Activated CD8-positive, alpha-beta memory T cell treated with anti-CD3 and anti-CD28 coated beads, Interleukin-2, amount 50 U/mL, for 4 hours (primary cell): ENCODE results near the gene CFTR.
"Not testable (repeated sequence)": the region's sequence is repeated elsewhere in the genome, so short reads cannot be mapped to it uniquely, and the experiment has no call there.

Experiments used
- DNase-seq: peaks from one replicate; pipeline ENCODE4 v3.0.0-alpha.2; 2020

CFTR gene

DNA sequence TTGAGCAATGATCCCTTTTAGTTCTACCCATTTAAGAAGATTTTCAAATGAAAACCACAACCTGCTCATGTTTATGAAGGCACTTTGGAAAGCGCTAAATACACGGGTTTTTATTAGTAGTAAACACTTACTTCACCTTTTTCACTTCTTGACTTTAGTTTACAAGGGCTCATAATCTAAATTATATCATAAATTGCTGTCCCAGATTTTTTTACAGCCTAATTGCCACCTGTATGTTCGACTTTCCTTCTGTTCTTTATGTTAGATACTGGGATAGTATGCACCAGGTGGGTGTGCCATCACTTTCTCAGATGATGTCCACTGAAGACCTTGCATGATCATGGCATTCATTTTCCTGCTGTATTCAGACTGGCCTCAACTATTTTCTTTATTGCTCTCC, 22.5 kb downstream of the CFTR start:
- no peak for DNase-seq

DNA sequence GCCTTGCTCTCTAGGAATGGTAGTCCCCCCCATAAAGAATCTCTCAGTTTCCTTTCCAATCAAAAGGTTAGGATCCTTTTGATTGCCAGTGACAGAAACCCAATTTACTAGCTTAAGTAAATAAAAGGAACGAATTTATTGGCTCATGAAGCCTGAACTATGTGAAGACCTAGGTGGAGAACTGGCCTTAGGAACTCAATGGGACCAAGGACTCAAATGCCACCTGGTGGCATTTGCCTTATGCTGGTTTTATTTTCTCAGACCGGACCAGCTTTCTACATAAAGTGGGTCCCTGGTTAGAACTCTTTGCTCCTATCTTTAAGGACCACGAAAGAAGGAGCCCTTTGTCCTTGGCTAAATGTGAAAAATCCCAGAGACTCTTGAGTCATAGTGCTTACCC, 25.4 kb downstream of the CFTR start:
- DNase-seq: no peak

DNA sequence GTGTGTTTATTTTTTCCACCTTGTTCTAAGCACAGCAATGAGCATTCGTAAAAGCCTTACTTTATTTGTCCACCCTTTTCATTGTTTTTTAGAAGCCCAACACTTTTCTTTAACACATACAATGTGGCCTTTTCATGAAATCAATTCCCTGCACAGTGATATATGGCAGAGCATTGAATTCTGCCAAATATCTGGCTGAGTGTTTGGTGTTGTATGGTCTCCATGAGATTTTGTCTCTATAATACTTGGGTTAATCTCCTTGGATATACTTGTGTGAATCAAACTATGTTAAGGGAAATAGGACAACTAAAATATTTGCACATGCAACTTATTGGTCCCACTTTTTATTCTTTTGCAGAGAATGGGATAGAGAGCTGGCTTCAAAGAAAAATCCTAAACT, 28.9 kb downstream of the CFTR start:
- DNase-seq: no peak

DNA sequence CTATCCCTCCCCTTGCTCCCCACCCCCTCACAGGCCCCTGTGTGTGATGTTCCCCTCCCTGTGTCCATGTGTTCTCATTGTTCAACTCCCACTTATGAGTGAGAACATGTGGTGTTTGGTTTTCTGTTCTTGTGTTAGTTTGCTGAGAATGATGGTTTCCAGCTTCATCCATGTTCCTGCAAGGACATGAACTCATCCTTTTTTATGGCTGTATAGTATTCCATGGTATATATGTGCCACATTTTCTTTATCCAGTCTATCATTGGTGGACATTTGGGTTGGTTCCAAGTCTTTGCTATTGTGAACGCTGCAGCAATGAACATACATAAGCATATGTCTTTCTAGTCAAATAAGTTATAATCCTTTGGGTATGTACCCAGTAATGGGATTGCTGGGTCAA, 37.4 kb downstream of the CFTR start:
- not testable (repeated sequence) for DNase-seq

DNA sequence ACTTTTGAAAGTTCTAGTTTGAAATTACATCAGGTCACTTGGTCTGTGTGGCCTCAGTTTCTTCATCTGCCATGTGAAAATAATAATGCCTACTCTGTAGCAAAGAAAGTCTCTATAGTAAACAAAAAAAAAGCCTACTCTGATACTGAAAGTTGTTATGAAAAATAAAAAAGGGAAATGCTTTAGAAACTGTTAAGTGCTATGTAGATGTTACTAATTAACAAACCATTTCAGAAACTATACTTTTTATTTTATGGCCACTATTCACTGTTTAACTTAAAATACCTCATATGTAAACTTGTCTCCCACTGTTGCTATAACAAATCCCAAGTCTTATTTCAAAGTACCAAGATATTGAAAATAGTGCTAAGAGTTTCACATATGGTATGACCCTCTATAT, 50.6 kb downstream of the CFTR start:
- no peak for DNase-seq

DNA sequence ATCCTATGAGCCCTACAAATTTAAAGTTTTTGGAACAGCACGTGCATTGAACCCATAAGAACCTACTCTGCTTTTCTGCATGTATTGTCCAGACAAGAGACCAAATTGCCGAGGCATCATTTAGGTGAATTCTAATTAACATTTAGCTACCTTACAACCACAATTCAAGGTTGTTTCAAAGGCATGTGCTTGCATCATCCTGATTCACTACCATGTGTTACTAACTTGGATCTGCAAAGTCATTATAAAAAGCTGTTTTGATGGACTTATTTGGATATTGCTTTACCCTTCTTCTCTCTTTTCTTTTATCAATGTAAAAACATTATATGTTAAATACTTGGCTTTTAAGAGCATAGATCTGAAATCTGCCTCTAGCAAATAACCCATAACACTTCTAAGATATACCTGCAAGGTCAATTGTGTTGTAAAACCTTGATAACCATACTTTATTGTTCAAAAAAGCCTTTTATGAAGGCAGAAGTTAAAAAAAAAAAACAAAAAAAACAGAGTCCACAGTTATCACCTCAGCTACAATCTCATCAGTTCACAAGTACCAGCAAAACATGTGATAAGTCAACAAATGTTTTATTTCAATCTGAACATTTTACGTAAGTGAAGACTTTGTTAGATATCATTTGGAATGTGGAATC, 51.9 kb downstream of the CFTR start:
- no peak for DNase-seq

DNA sequence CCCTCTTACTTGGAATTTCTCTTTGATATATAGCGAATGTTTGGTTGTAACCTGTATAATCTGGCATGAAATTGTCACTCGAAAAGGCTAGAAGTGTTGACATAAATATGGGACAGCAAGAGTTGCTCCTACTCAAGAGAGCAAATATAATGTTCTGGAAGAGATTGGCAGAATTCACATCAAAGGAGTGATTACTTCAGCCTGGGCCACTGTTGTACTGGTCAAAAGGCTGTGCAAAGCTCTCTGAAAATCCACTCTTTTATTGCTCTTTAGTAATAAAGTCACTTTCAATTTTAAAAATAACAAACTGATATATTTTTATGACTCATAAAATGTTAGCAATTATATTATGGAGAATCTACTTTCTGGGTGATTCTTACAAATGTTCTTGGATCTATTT, 58.2 kb downstream of the CFTR start:
- DNase-seq: no peak

DNA sequence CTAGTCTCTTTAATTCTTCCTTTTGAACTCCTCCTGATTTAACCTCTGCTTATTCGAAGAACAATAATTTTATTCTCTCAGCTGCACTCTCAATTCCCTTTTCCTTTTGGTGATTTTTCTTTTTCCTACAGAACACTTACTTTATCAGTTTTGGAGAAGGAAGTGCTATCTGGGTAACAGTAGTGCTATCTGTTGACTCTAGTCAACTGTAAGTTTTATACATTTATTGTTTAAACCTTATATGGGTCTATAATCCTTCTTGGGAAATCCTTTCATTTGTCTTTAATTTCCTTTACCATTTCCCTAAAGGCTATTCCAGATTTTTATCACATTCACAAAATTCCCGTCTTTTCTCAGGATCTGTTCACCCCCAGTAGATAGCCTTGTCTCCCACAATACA, 64.2 kb downstream of the CFTR start:
- DNase-seq: no peak

DNA sequence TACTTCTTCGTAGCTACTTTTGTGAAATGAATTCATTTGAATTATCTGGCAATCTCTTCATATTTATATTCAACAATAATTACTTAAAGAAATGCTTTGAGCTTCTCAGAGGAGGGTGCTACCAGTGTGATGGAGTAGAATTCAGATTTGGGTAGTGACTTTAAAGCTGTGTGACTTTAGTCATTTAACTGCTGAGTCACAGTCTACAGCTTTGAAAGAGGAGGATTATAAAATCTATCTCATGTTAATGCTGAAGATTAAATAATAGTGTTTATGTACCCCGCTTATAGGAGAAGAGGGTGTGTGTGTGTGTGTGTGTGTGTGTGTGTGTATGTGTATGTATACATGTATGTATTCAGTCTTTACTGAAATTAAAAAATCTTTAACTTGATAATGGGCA, 68.2 kb downstream of the CFTR start:
- DNase-seq: no peak

DNA sequence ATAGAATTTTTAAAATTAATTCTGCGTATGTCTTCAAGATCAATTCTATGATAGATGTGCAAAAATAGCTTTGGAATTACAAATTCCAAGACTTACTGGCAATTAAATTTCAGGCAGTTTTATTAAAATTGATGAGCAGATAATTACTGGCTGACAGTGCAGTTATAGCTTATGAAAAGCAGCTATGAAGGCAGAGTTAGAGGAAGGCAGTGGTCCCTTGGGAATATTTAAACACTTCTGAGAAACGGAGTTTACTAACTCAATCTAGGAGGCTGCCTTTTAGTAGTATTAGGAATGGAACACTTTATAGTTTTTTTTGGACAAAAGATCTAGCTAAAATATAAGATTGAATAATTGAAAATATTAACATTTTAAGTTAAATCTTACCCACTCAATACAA, 70.8 kb downstream of the CFTR start:
- no peak for DNase-seq

DNA sequence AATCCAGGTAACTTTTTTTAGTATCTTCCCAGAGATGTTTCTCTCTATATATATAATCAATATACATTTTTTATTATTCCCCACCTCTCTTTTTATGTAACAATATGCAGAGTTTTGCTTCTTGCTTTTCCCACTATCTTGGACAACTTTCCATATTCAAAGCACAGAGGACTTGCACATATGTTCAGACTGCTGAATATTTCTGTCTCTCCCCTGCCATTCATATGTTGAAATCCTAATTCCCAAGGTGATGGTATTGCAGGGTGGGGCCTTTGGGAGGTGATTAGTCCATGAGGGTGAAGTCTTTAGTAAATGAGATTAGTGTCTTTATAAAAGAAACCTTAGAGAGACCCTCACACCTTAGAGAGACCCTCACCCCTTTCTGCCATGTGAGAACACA, 72.8 kb downstream of the CFTR start:
- DNase-seq: no peak

DNA sequence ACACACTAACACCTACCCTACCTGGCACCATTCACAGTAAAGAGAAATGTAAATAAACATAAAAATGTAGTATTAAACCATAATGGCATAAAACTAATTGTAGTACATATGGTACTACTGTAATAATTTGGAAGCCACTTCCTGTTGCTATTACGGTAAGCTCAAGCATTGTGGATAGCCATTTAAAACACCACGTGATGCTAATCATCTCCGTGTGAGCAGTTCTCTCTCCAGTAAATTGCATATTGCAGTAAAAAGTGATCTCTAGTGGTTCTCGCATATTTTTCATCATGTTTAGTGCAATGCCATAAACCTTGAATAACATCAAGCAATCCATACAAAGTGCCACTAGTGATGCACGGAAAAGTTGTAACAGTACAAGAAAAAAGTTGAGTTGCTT, 75.4 kb downstream of the CFTR start:
- DNase-seq: no peak

DNA sequence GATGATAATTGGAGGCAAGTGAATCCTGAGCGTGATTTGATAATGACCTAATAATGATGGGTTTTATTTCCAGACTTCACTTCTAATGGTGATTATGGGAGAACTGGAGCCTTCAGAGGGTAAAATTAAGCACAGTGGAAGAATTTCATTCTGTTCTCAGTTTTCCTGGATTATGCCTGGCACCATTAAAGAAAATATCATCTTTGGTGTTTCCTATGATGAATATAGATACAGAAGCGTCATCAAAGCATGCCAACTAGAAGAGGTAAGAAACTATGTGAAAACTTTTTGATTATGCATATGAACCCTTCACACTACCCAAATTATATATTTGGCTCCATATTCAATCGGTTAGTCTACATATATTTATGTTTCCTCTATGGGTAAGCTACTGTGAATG, 79.6 kb downstream of the CFTR start:
- DNase-seq: no peak

DNA sequence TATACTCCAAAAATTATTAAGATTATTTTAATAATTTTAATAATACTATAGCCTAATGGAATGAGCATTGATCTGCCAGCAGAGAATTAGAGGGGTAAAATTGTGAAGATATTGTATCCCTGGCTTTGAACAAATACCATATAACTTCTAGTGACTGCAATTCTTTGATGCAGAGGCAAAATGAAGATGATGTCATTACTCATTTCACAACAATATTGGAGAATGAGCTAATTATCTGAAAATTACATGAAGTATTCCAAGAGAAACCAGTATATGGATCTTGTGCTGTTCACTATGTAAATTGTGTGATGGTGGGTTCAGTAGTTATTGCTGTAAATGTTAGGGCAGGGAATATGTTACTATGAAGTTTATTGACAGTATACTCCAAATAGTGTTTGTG, 80.2 kb downstream of the CFTR start:
- DNase-seq: no peak

DNA sequence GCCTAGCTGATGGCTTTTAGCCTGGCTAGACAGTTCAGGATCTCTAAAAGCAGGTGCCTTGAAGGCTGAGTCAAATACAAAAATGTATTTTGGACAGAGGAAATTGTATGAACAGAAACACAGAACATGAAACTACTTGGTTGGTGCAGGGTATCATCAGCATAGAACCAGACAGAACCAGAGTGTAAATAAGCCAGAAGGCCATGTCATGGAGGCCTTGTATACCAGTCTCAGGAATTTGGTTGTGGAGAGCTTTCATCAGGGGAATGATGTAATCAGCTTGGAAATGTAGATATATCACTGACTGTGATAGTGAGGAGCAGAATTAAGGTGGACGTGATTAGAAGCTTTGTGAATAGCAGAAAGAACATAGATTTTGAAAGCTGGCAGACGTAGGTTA, 82.9 kb downstream of the CFTR start:
- DNase-seq: no peak

DNA sequence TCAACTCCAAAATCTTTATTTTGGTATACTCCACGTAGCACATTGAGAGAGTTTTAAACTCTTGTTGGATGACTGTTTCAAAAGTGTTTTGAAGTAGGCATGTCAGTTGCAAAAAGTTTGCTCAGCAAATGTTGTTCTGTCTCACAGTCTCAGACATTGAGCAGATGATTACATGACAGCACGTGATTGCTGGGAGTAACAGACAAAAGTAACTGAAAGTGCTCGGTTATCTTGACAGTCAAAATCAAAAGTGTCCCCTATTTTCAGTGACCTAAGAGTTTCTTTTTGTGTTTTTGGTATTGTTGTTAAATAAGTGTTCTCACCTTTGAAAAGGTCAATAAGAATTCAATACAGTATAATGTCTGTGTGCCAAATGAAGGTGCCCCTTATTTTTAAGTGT, 84.3 kb downstream of the CFTR start:
- no peak for DNase-seq

DNA sequence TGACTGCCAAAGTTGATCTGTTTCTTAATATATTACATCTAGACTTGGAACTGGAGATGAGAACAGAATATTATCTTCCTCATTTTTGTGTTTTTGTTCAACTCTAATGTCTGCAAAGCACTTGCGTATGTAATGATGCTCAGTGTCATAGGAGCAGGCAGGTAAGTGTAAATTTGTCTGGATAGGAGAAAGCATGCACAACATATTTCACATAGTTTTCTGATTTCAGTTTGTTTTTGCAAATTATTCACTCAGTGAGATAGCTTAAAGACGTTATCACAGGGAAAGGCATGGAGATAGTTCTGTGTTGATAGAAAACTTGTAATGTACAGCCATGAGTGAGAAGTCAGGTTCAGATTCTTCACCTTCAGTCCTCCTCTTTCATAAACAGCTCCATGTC, 84.8 kb downstream of the CFTR start:
- DNase-seq: no peak

DNA sequence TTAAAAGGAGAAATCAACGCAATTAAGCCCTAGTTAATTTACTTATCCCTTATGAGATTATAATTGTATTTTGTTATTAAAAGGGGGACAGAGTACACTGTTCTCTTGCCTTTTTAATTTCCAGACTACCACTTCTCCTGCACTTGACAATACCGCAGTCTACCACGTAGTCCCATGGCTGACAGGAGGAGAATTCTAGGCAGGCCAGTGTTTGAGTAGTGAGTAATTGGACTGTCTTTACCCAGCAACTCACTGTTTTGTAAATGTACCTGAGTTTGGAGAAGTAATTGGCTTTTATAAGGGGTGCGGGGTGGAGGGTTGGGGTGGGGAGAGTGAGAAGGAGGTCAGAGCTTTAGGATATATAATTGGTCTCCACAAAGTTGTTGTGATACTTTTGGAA, 85.4 kb downstream of the CFTR start:
- DNase-seq: no peak

DNA sequence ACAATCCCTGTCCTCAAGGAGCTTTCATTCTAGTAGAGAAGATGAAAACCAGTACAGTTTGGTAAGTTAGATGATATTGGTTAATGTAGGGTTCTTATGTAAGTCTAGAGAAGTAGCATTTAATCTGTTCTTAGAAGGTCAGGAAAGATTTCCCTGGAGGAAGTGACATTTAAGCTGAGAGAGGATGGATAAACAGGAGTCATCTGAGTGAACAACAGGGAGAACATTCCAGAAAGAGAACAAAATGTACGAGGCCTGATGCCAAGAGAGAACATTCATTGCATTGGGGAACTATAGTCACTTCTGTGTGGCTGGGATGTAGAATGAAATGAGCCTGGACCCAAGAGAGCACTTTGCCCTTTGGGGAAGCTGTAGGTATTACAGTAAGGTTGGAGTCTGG, 88.0 kb downstream of the CFTR start:
- DNase-seq: no peak

DNA sequence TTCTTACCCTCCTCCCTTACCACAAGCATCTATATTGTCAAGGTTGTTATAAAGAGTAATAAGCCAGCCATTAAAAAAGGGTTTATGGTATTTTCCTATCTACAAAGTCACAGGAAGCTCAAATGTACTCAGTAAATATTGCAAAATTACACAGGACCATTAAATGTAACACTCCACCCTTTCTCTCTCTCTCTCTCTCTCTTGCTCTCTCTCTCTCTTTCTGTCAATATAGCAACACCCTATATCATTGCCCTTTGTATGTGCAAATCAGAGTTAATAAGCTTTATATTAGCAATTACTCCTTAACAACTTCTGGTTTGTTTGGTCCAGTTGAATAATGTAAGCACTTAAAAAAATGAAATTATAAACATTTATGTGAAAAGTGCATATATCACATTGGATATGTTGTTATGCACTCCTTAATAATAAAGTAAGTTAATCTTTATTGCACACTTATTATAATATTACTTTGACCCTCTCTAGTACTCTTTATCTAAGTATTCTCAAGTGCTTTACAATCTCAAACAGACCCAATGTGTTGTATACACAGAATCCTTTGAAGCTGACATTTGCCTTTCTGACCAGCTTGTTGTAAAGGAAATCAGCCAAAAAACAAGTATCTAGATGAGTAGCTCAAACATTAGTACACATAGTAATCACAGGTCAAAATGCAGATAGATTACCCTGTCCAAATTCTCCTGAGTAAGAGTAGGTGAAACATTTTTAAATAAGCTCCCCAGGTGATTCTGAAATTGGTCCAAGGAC, 93.2 kb downstream of the CFTR start:
- DNase-seq: no peak

DNA sequence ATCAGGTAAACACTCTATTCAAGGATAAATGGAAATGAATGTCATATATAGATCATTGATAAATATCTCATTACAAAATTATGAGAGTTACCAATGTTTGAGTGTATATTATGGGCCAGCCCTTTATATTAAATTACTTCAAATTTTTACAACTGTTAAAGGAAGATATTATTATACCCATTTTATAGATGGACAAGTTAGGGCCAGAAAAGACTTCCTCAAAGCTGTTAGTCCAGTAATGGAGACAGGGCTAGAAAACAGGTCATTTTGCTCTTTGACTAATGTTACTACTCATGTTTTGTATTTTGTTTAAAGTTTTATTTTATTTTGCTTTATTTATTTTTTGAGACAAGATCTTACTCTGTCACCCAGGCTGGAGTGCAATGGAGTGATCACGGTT, 101.6 kb downstream of the CFTR start:
- DNase-seq: no peak

DNA sequence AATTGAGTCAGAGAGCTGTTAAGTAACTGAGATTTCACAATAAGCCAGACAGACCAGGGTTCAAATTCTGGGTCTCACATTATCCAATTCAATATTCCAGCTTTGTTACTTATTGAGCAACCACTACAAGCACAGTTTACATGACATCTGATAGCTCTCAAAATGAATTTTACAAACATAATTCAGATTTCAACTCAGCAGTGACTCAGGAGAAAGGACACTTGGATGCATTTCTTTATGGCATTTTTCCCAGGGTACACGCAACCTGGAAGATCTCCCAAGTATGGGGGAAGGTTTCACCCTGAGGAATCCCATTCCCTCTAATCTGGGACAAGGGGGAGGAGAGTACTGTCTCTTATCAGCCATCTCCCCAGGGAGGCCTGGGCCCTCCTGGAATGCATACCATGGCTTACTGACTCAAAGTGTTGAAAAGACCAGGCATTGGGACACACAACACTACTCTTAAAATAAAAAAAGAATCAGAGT, 102.4 kb downstream of the CFTR start:
- DNase-seq: no peak

DNA sequence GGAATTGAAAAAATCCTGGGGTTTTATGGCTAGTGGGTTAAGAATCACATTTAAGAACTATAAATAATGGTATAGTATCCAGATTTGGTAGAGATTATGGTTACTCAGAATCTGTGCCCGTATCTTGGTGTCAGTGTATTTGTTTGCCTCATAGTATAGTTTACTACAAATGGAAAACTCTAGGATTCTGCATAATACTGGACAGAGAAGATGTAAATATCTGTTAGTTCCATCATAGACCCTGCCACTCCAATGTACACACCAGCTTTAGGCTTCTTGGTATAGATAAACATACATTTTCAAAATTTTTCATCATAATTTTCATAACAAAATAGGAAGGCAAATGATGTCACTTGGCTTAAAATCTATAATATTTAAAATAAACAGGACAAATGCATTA, 108.1 kb downstream of the CFTR start:
- DNase-seq: no peak

DNA sequence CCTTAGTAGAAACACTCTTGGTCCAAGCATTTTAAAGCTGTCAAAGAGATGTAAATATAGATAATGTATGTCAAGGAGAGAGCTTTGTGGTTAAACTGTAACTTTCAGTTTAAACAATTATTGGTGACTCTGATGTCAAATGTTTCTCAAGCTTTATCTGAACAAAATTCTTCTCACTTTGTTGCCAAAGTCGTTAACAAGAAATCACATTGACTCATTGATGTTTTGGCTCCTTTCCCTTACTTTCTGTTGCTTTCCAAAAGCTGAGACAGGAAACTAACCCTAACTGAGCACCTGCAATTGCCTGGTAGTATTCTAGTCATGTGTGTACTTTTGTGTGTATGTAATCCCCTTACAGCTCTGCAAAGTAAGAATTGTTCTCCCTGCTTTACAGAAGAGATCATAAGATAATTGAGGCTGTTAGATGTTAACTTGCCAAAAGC, 108.5 kb downstream of the CFTR start:
- DNase-seq: no peak

DNA sequence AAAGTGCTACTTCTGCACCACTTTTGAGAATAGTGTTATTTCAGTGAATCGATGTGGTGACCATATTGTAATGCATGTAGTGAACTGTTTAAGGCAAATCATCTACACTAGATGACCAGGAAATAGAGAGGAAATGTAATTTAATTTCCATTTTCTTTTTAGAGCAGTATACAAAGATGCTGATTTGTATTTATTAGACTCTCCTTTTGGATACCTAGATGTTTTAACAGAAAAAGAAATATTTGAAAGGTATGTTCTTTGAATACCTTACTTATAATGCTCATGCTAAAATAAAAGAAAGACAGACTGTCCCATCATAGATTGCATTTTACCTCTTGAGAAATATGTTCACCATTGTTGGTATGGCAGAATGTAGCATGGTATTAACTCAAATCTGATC, 110.4 kb downstream of the CFTR start:
- no peak for DNase-seq
